Chondrocyte (in vitro differentiated cells): Measurements from ENCODE around the gene SOHLH1. TPM values are rescaled to one million over a fixed set of nuclear protein-coding genes. Genes with fewer than 3 reads are reported as not detected.
"Not testable (repeated sequence)": the region's sequence is repeated elsewhere in the genome, so short reads cannot be mapped to it uniquely, and the experiment has no call there.

Source experiments
- DNase-seq: peaks from one replicate; pipeline ENCODE4 v3.0.0; 2021; ENCODE audit warnings: mixed read lengths, low spot score
- H3K27ac Mint-ChIP-seq: one replicate; pipeline ENCODE4 v1.8.0; 2021; ENCODE audit warnings: mild to moderate bottlenecking, moderate library complexity, mixed read lengths; ENCODE audit not compliant: unreplicated experiment
- H3K27me3 Mint-ChIP-seq: 2 replicates; pipeline ENCODE4 v1.8.0; 2021; ENCODE audit warnings: low read depth, mixed read lengths
- H3K36me3 Mint-ChIP-seq: 2 replicates; pipeline ENCODE4 v1.8.0; 2021; ENCODE audit warnings: low read depth, mixed read lengths
- H3K4me1 Mint-ChIP-seq: 2 replicates; pipeline ENCODE4 v1.8.0; 2021; ENCODE audit warnings: low read depth, mild to moderate bottlenecking, mixed read lengths
- H3K4me3 Mint-ChIP-seq: one replicate; pipeline ENCODE4 v1.8.0; 2021; ENCODE audit warnings: mild to moderate bottlenecking, moderate library complexity, mixed read lengths; ENCODE audit not compliant: unreplicated experiment
- H3K9me3 Mint-ChIP-seq: 2 replicates; pipeline ENCODE4 v1.8.0; 2021; ENCODE audit warnings: low read depth, mixed read lengths
- total RNA-seq: library from RNA; stranded (reverse); gene quantifications from 3 replicates; pipeline ENCODE4 v1.2.1, GENCODE V29; 2021
- TF ChIP-seq, protein P1 (sequence below): fragments of 200-600 bp; sonication (generic); IDR thresholded peaks from 2 replicates; pipeline ENCODE4 v1.5.0; 2021; ENCODE audit warnings: antibody characterized with exemption, mild to moderate bottlenecking, moderate library complexity

The SOHLH1 gene
- total RNA-seq, 1 donor from 2014 or later, result not detected

DNA sequence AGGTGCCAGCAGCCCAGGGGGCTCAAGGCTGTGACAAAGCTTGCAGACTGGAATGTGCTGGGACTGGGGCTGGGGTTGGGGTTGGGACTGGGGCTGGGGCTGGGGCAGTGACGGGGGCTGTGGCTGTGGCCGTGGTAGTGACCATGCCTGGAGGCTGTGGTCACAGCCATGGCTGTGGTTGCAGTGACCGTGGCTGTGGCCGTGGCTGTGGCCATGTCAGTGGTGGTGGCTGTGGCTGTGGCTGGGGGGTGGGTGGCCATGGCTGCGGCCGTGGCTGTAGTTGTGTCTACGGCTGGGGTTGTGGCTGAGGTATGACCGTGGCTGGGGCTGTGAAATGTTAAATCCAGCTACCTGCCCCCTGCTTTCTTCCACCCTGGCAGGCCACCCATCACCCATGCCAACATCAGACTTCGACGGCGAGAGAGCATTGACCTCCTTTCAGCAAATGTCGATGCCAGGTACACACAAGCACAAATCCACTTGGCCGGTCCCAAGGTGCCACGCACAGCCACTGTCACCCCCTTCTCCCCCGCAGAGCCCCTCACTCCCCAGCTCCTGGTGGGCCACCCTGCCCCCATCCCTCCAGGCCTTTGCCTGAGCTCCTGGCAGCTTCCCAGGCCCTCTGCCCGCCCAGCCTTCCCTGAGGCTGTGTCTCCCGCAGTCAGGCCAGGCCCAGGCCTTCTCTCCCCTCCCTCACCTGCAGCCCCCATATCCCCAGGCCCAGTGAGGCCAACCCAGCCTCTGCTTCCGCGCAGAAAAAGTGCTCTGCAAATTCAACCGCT is 20.9 kb downstream of the SOHLH1 start:
- DNase-seq, result no peak
- Mint-ChIP-seq H3K4me1 (no peaks in the 10 kb centered on the region), H3K36me3 (no peaks in the 10 kb centered on the region), H3K4me3 (no peak overlapping the region), H3K9me3 (no peaks in the 10 kb centered on the region), H3K27me3 (peaks cover 37% of the 10 kb centered on the region), H3K27ac (no peak overlapping the region)
- TF ChIP-seq, protein P1, sequence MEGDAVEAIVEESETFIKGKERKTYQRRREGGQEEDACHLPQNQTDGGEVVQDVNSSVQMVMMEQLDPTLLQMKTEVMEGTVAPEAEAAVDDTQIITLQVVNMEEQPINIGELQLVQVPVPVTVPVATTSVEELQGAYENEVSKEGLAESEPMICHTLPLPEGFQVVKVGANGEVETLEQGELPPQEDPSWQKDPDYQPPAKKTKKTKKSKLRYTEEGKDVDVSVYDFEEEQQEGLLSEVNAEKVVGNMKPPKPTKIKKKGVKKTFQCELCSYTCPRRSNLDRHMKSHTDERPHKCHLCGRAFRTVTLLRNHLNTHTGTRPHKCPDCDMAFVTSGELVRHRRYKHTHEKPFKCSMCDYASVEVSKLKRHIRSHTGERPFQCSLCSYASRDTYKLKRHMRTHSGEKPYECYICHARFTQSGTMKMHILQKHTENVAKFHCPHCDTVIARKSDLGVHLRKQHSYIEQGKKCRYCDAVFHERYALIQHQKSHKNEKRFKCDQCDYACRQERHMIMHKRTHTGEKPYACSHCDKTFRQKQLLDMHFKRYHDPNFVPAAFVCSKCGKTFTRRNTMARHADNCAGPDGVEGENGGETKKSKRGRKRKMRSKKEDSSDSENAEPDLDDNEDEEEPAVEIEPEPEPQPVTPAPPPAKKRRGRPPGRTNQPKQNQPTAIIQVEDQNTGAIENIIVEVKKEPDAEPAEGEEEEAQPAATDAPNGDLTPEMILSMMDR, result no peak

DNA sequence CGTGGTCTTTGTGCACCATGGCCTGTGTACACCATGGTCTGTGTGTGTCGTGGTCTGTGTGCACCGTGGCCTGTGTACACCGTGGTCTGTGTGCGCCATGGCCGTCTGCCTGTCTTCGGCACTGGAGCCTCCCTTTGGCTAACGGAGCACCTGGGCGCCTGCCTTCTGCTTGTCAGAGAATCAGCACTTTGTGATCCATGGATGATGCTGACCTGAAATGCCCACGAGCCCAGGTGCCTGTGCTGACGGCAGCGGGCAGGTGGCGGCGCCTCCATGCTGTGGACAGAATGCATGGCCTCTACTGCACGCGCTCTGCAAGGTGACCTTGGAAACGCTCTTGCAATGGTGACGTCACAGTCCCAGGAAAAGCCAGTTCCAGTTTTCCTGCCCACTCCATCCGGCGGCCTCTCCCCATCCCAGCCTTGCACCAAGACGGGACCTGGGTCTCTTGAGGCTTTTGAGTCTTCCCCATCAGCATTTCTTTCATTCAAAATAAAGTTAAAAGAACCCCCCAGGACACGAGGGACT is 21.6 kb downstream of the SOHLH1 start:
- H3K4me3 Mint-ChIP-seq, result no peak overlapping the region
- peaks cover 38% of the 10 kb centered on the region for H3K27me3 Mint-ChIP-seq
- no peaks in the 10 kb centered on the region for H3K9me3 Mint-ChIP-seq
- no peaks in the 10 kb centered on the region for H3K4me1 Mint-ChIP-seq
- no peaks in the 10 kb centered on the region for H3K36me3 Mint-ChIP-seq
- no peak overlapping the region for H3K27ac Mint-ChIP-seq
- TF ChIP-seq, protein P1, result no peak
- no peak for DNase-seq

DNA sequence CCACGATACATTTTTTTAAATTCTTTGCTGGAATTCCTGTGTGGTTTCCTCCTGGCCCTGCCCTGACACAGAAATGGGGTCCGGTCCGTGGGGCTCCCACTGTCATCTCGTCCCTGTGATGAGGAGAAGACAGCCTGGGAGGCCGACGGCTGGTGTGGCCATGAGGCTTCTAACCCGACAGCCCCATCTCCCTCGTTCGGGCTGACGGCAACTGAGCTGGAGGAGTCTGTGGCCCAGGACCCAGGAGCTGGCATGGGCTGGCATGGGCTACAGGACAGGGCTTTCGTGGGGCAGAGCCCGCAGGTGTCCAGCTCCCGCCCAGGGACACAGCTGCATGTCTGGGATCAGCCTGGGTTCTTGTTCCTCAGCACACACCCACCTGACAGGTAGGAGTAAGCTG is 22.4 kb downstream of the SOHLH1 start:
- Mint-ChIP-seq H3K4me1 (no peaks in the 10 kb centered on the region), H3K4me3 (no peak overlapping the region), H3K9me3 (no peaks in the 10 kb centered on the region), H3K27ac (no peak overlapping the region), H3K36me3 (no peaks in the 10 kb centered on the region), H3K27me3 (peaks cover 39% of the 10 kb centered on the region)
- TF ChIP-seq, protein P1, result no peak
- DNase-seq, result no peak

DNA sequence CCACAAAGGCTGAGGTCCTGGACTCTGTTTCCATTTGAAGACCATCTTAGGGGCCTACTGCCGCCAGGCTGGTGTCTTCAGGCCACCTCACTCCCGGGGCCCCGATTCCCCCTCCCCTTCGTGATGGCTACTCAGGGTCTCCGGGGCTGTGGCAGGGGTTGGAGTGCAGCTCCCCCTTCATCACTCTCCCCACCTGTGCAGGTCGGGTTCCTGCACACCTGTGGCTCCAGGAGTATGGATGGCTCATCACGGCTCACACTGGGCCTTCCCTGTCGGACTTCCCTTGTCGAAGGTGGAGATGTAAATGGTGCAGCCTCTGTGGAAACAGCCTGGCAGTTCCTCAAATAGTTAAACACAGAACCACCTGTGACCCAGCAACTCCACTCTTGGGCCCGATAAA is 24.3 kb downstream of the SOHLH1 start:
- Mint-ChIP-seq H3K27me3 (peaks cover 32% of the 10 kb centered on the region), H3K27ac (no peak overlapping the region), H3K9me3 (no peaks in the 10 kb centered on the region), H3K4me3 (no peak overlapping the region), H3K4me1 (no peaks in the 10 kb centered on the region), H3K36me3 (no peaks in the 10 kb centered on the region)
- peak; percentile 59 for DNase-seq
- TF ChIP-seq, protein P1, result no peak

DNA sequence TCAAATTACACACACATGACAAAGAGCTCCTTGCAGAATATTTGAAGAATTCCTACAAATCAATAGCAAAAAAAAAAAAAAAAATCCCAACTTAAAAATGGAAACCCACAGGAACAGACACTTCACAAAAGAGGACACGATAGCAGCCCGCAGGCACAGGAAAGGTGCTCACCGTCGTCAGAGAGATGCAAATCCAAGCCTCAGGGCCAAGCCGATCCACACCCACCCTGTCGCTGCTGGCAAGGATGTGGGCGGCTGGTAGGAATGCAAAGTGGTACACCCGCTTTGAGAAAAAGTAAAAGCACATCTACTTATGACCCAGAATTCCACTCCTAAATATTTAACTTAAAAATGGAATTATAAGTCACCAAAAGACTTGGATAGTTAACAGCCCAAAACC is 25.3 kb downstream of the SOHLH1 start:
- Mint-ChIP-seq H3K36me3 (no peaks in the 10 kb centered on the region), H3K4me3 (no peak overlapping the region), H3K4me1 (no peaks in the 10 kb centered on the region), H3K9me3 (peaks cover 2% of the 10 kb centered on the region), H3K27ac (no peak overlapping the region), H3K27me3 (peaks cover 30% of the 10 kb centered on the region)
- DNase-seq, result peak; percentile 59
- TF ChIP-seq, protein P1, result no peak

DNA sequence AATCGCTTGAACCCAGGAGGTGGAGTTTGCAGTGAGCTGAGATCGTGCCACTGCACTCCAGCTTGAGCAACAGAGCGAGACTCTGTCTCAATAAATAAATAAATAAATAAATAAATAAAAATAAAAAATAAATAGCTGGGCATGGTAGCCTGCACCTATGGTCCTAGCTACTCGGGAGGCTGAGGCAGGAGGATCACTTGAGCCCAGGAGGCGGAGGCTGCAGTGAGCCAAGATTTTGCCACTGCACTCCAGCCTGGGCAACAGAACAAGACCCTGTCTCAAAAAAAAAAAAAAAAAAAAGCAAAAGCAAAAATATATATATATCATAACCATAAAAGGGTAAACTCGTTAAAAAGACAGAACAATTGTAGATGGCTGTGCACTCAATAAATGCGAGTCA is 26.5 kb downstream of the SOHLH1 start:
- not testable (repeated sequence) for H3K27ac Mint-ChIP-seq, H3K4me3 Mint-ChIP-seq, H3K36me3 Mint-ChIP-seq, H3K9me3 Mint-ChIP-seq, DNase-seq, H3K4me1 Mint-ChIP-seq
- H3K27me3 Mint-ChIP-seq, result peaks cover 30% of the 10 kb centered on the region
